Neuronal stem cell (in vitro differentiated cells): ENCODE measurements around the gene ORMDL1.

Experiments used
- DNase-seq: peaks from one replicate; pipeline ENCODE4 v3.0.0-alpha.2; 2013; ENCODE audit warnings: low spot score
- H2AFZ ChIP-seq: one replicate; pipeline ENCODE4 v1.6.1; 2013; ENCODE audit warnings: mild to moderate bottlenecking, low read length, inconsistent platforms
- H2AK5ac ChIP-seq: 2 replicates; pipeline ENCODE4 v1.6.1; 2013; ENCODE audit warnings: low read depth, mild to moderate bottlenecking, inconsistent platforms, low read length, moderate library complexity, mixed read lengths
- H2BK120ac ChIP-seq: 2 replicates; pipeline ENCODE4 v1.6.1; 2013; ENCODE audit warnings: low read depth, mild to moderate bottlenecking, inconsistent platforms, low read length, moderate library complexity, mixed read lengths
- H2BK12ac ChIP-seq: one replicate; pipeline ENCODE4 v1.6.1; 2013; ENCODE audit warnings: low read length, inconsistent platforms
- H2BK15ac ChIP-seq: 2 replicates; pipeline ENCODE4 v1.6.1; 2013; ENCODE audit warnings: mild to moderate bottlenecking, low read length, inconsistent platforms, mixed read lengths
- H2BK5ac ChIP-seq: one replicate; pipeline ENCODE4 v1.6.1; 2013; ENCODE audit warnings: inconsistent platforms, mild to moderate bottlenecking, low read length, moderate library complexity
- H3K14ac ChIP-seq: one replicate; pipeline ENCODE4 v1.6.1; 2013; ENCODE audit warnings: low read length, inconsistent platforms
- H3K18ac ChIP-seq: 2 replicates; pipeline ENCODE4 v1.6.1; 2013; ENCODE audit warnings: low read length, inconsistent platforms
- H3K23ac ChIP-seq: 2 replicates; pipeline ENCODE4 v1.6.1; 2013; ENCODE audit warnings: low read depth, mild to moderate bottlenecking, mixed read lengths, low read length, inconsistent platforms; ENCODE audit not compliant: poor library complexity
- H3K27ac ChIP-seq: replicated peaks from 3 replicates; pipeline ENCODE4 v1.5.1; 2013; ENCODE audit warnings: low read length, inconsistent platforms
- H3K27me3 ChIP-seq, 3 experiments: 2 replicates each; pipeline ENCODE4 v1.6.1; 2013; ENCODE audit warnings: low read length in 3 of 3, mild to moderate bottlenecking in 2 of 3, inconsistent platforms in 1 of 3, low read depth in 1 of 3, mixed read lengths in 1 of 3, moderate library complexity in 1 of 3; ENCODE audit not compliant: control insufficient read depth in 3 of 3, insufficient read depth in 3 of 3
- H3K36me3 ChIP-seq, 2 donors: replicated peaks in 1 of 2; 2 replicates each; pipeline ENCODE4 v1.6.1; 2013; ENCODE audit warnings: low read length in 2 of 2; ENCODE audit not compliant: control insufficient read depth in 2 of 2, insufficient read depth in 2 of 2
- H3K4ac ChIP-seq: 2 replicates; pipeline ENCODE4 v1.6.1; 2013; ENCODE audit warnings: inconsistent platforms, mild to moderate bottlenecking, low read length, moderate library complexity
- H3K4me1 ChIP-seq, 2 donors: 1 replicate in 1 of 2; 2 replicates in 1 of 2; pipeline ENCODE4 v1.6.1; 2013; ENCODE audit warnings: low read length in 2 of 2, low read depth in 1 of 2; ENCODE audit not compliant: control insufficient read depth in 2 of 2, insufficient read depth in 1 of 2
- H3K4me2 ChIP-seq: one replicate; pipeline ENCODE4 v1.6.1; 2013; ENCODE audit warnings: mild to moderate bottlenecking, low read length, inconsistent platforms; ENCODE audit not compliant: insufficient read depth, poor library complexity, severe bottlenecking
- H3K4me3 ChIP-seq, 2 donors: 2 replicates each; pipeline ENCODE4 v1.5.1; 2013; ENCODE audit warnings: low read length in 2 of 2, mild to moderate bottlenecking in 2 of 2, inconsistent platforms in 1 of 2, moderate library complexity in 1 of 2
- H3K79me1 ChIP-seq: one replicate; pipeline ENCODE4 v1.6.1; 2013; ENCODE audit warnings: low read depth, mild to moderate bottlenecking, inconsistent platforms, low read length, moderate library complexity
- H3K9ac ChIP-seq: one replicate; pipeline ENCODE4 v1.6.1; 2013; ENCODE audit warnings: mild to moderate bottlenecking, low read depth, low read length, inconsistent platforms; ENCODE audit not compliant: poor library complexity
- H3K9me3 ChIP-seq, 2 donors: replicated peaks in 1 of 2; 2 replicates each; pipeline versions ENCODE3 to v1.6.1; 2013; ENCODE audit warnings: low read length in 2 of 2, mild to moderate bottlenecking in 2 of 2, inconsistent platforms in 1 of 2, low read depth in 1 of 2, mixed read lengths in 1 of 2, moderate library complexity in 1 of 2; ENCODE audit not compliant: control insufficient read depth in 2 of 2, insufficient read depth in 1 of 2
- H4K8ac ChIP-seq: one replicate; pipeline ENCODE4 v1.6.1; 2013; ENCODE audit warnings: low read depth, mild to moderate bottlenecking, inconsistent platforms, low read length, moderate library complexity
- H4K91ac ChIP-seq: one replicate; pipeline ENCODE4 v1.6.1; 2013; ENCODE audit warnings: low read length, low read depth, mild to moderate bottlenecking, inconsistent platforms; ENCODE audit not compliant: poor library complexity
- WGBS, 2 donors: extraction: QIAGEN DNeasy Blood & Tissue Kit; methylation state at CpG; one replicate each; pipeline ENCODE4 v1.1.7; 2013; ENCODE audit warnings: missing lambda C conversion rate in 2 of 2, mixed read lengths in 1 of 2; ENCODE audit not compliant: insufficient read length in 2 of 2, insufficient replicate concordance in 1 of 2; ENCODE audit errors: extremely low coverage in 2 of 2; 5-methylcytosine and 5-hydroxymethylcytosine counted together

Gene ORMDL1

DNA sequence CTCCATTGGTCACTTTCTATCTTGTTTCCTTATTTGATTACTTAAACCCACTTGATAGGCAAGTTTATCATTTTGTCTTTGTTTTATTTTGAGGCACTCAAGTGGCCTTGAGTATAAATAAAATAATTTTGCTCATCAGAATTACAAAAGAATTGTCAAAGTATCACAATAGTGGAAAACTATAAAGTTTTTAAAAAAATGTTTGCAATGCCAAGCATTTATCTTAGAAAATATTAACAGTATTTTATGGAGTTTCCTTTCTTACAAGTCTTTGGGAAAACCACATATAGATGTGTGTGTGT lies 14.8 kb upstream of the ORMDL1 start:
- Histone ChIP-seq H2BK120ac (no peak overlapping the region), H3K9ac (no peak overlapping the region), H3K79me1 (peaks cover 1% of the 10 kb centered on the region), H3K4me3 (no peak overlapping the region), H3K4me1 (peaks cover 0 to 2% of the 10 kb centered on the region in 2 donors), H2BK12ac (no peak overlapping the region), H3K36me3 (peaks cover 10 to 100% of the 10 kb centered on the region in 2 donors), H2AFZ (no peak overlapping the region), H3K9me3 (no peaks in the 10 kb centered on the region), H3K27me3 (no peaks in the 10 kb centered on the region), H2AK5ac (no peak overlapping the region), H3K4me2 (no peak overlapping the region), H3K14ac (no peak overlapping the region), H4K8ac (no peak overlapping the region), H4K91ac (no peak overlapping the region), H2BK15ac (no peak overlapping the region), H2BK5ac (no peak overlapping the region), H3K27ac (no peak overlapping the region), H3K23ac (no peak overlapping the region), H3K18ac (no peak overlapping the region), H3K4ac (no peak overlapping the region)
- DNase-seq = no peak

GRCh38 chr2:189798312-189799029 lies 14.3 kb upstream of the ORMDL1 start:
- no CpG with 5 or more reads among the region's 4 CpGs for WGBS, 2 donors
- no peak overlapping the region for H3K4me2 ChIP-seq
- no peak overlapping the region for H2BK5ac ChIP-seq
- no peak for DNase-seq
- H4K91ac ChIP-seq = no peak overlapping the region
- no peak overlapping the region for H3K4ac ChIP-seq
- H3K79me1 ChIP-seq = peaks cover 1% of the 10 kb centered on the region
- H3K23ac ChIP-seq = no peak overlapping the region
- no peak overlapping the region for H2AFZ ChIP-seq
- no peak overlapping the region for H2BK15ac ChIP-seq
- no peak overlapping the region for H3K14ac ChIP-seq
- no peaks in the 10 kb centered on the region for H3K9me3 ChIP-seq
- peaks cover 0 to 2% of the 10 kb centered on the region in 2 donors for H3K4me1 ChIP-seq
- H3K9ac ChIP-seq = no peak overlapping the region
- no peak overlapping the region for H2BK120ac ChIP-seq
- no peak overlapping the region for H2AK5ac ChIP-seq
- H3K27ac ChIP-seq = no peak overlapping the region
- no peak overlapping the region for H4K8ac ChIP-seq
- H3K4me3 ChIP-seq = no peak overlapping the region
- peaks cover 9 to 100% of the 10 kb centered on the region in 2 donors for H3K36me3 ChIP-seq
- H3K27me3 ChIP-seq = no peaks in the 10 kb centered on the region
- H3K18ac ChIP-seq = no peak overlapping the region
- H2BK12ac ChIP-seq = no peak overlapping the region

- Histone ChIP-seq H4K91ac (no peak overlapping the region), H3K4me2 (no peak overlapping the region), H3K9me3 (no peaks in the 10 kb centered on the region), H3K4me3 (no peak overlapping the region), H2BK15ac (no peak overlapping the region), H3K27me3 (no peaks in the 10 kb centered on the region), H3K79me1 (peaks cover 1% of the 10 kb centered on the region), H3K18ac (no peak overlapping the region), H2AFZ (no peak overlapping the region), H3K9ac (no peak overlapping the region), H3K23ac (no peak overlapping the region), H3K14ac (no peak overlapping the region), H3K27ac (no peak overlapping the region), H3K4me1 (peaks cover 0 to 2% of the 10 kb centered on the region in 2 donors), H3K36me3 (peaks cover 8 to 100% of the 10 kb centered on the region in 2 donors), H2BK120ac (no peak overlapping the region), H2AK5ac (no peak overlapping the region), H2BK12ac (no peak overlapping the region), H3K4ac (no peak overlapping the region), H2BK5ac (no peak overlapping the region), H4K8ac (no peak overlapping the region)
- no peak for DNase-seq
- no CpG with 5 or more reads among the region's 6 CpGs for WGBS, 2 donors
Observed at GRCh38 chr2:189797902-189798301, 13.8 kb upstream of the ORMDL1 start.

DNA sequence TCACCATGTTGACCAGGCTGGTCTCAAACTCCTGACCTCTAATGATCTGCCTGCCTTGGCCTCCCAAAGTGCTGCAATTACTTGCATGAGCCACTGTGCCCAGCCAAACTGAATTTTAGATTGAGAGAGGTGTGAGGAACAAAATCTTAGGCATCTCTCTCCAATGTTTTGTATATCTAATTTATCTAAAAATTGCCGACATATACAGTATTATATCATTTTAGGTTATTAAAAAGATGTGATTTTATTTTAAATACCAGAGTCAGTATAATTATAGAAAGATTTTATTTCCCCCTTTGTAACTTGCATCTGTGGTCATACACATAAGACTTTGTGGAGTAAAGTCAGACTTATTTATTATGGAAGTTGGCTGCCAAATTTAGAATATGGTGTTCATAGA lies 10.2 kb upstream of the ORMDL1 start:
- H3K14ac ChIP-seq = no peak overlapping the region
- no peak overlapping the region for H3K9ac ChIP-seq
- H3K4me3 ChIP-seq = no peak overlapping the region
- H3K27ac ChIP-seq = no peak overlapping the region
- H3K36me3 ChIP-seq = peaks cover 10 to 98% of the 10 kb centered on the region in 2 donors
- H2BK5ac ChIP-seq = no peak overlapping the region
- H3K27me3 ChIP-seq = no peaks in the 10 kb centered on the region
- H3K9me3 ChIP-seq = no peaks in the 10 kb centered on the region
- DNase-seq = no peak
- no peak overlapping the region for H3K23ac ChIP-seq
- WGBS, 2 donors = no CpG with 5 or more reads among the region's 1 CpG
- no peak overlapping the region for H2BK15ac ChIP-seq
- H4K91ac ChIP-seq = no peak overlapping the region
- H3K4me1 ChIP-seq = no peaks in the 10 kb centered on the region
- no peak overlapping the region for H2BK120ac ChIP-seq
- H2AK5ac ChIP-seq = no peak overlapping the region
- no peak overlapping the region for H3K4me2 ChIP-seq
- no peak overlapping the region for H4K8ac ChIP-seq
- no peak overlapping the region for H3K4ac ChIP-seq
- H3K79me1 ChIP-seq = no peaks in the 10 kb centered on the region
- no peak overlapping the region for H2BK12ac ChIP-seq
- no peak overlapping the region for H3K18ac ChIP-seq
- no peak overlapping the region for H2AFZ ChIP-seq
